ENCODE results near the gene TGOLN2. TPM values are rescaled to one million over a fixed set of nuclear protein-coding genes. Genes with fewer than 3 reads are reported as not detected.
A peak's percentile ranks its signal among the peaks of the same experiment; 100 is the strongest.

TGOLN2 gene
- total and polyA plus RNA-seq, 2 of the 13 experiments (the other 11 are each of a cell fraction or from before 2014, with no cell fraction given) = 99.6 to 155 TPM

DNA sequence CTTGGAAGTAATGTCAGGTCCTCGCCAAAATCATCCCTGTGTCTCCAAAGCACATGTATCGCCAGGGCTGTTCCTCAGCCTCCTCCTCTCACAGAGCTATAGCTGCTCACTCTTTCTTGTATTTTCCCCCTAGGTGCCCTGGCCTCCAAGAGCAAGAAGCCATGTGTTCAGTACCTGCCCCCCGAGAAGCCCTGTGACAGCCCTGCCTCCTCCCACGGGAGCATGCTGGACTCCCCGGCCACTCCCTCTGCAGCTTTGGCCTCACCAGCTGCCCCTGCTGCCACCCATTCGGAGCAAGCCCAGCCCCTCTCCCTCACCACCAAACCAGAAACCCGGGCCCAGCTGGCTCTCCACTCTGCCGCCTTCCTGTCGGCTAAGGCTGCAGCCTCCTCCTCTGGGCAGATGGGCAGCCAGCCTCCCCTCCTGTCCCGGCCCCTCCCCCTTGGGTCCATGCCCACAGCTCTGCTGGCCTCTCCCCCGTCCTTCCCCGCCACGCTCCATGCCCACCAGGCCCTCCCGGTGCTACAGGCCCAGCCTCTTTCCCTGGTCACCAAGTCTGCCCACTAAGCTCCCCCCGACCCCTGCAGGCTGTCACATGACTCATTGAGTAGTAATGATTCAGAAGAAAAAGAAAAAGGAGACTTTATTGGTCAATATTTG lies 18.8 kb downstream of the TGOLN2 start (continued):
- TF ChIP-seq, protein P1, sequence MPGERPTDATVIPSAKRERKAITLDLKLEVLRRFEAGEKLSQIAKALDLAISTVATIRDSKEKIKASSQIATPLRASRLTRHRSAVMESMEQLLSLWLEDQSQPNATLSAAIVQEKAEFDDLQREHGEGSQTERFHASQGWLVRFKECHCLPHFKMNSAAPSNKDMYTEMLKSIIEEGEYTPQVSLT (CRISPR knock-in tag; IDR thresholded peaks at IDR 0.05; ENCODE audit: borderline replicate concordance, low read depth) = no peak
- no peak for TF ChIP-seq ZNF644 (CRISPR knock-in tag; IDR thresholded peaks at IDR 0.05; ENCODE audit: low read depth)
- TF ChIP-seq HMG20B (CRISPR knock-in tag; conservative IDR thresholded peaks at IDR 0.05) = no peak
- no peak for TF ChIP-seq NFE2 (CRISPR knock-in tag; IDR thresholded peaks at IDR 0.05)
- no peak for TF ChIP-seq KAT2B (IDR thresholded peaks at IDR 0.05; ENCODE audit: borderline replicate concordance, low read depth, low read length)
- TF ChIP-seq SMYD3 (CRISPR knock-in tag; IDR thresholded peaks at IDR 0.05) = no peak
- TF ChIP-seq EEA1 (CRISPR knock-in tag; IDR thresholded peaks at IDR 0.05; ENCODE audit: borderline replicate concordance) = no peak
- TF ChIP-seq ZNF577 (CRISPR knock-in tag; IDR thresholded peaks at IDR 0.05; ENCODE audit: borderline replicate concordance, low read depth) = no peak
- no peak for TF ChIP-seq BRD4 (CRISPR knock-in tag; IDR thresholded peaks at IDR 0.05)
- no peak for TF ChIP-seq ZNF660 (CRISPR knock-in tag; IDR thresholded peaks at IDR 0.05; ENCODE audit: borderline replicate concordance, low read depth)
- TF ChIP-seq BORCS8-MEF2B (CRISPR knock-in tag; IDR thresholded peaks at IDR 0.05) = peak; percentile 54; the same call in 1 of the 2 replicates
- peak; percentile 91 for TF ChIP-seq KDM2A (CRISPR knock-in tag; IDR thresholded peaks at IDR 0.05; ENCODE audit: borderline replicate concordance, low read depth)
- no peak for TF ChIP-seq FOXP4 (CRISPR knock-in tag; IDR thresholded peaks at IDR 0.05)
- TF ChIP-seq, protein P2, sequence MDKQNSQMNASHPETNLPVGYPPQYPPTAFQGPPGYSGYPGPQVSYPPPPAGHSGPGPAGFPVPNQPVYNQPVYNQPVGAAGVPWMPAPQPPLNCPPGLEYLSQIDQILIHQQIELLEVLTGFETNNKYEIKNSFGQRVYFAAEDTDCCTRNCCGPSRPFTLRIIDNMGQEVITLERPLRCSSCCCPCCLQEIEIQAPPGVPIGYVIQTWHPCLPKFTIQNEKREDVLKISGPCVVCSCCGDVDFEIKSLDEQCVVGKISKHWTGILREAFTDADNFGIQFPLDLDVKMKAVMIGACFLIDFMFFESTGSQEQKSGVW (CRISPR knock-in tag; IDR thresholded peaks at IDR 0.05; ENCODE audit: borderline replicate concordance) = no peak
- TF ChIP-seq, protein P3, sequence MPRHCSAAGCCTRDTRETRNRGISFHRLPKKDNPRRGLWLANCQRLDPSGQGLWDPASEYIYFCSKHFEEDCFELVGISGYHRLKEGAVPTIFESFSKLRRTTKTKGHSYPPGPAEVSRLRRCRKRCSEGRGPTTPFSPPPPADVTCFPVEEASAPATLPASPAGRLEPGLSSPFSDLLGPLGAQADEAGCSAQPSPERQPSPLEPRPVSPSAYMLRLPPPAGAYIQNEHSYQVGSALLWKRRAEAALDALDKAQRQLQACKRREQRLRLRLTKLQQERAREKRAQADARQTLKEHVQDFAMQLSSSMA (CRISPR knock-in tag; IDR thresholded peaks at IDR 0.05) = no peak
- TF ChIP-seq SOX5 (CRISPR knock-in tag; IDR thresholded peaks at IDR 0.05; ENCODE audit: borderline replicate concordance) = no peak
- TF ChIP-seq, protein P4, sequence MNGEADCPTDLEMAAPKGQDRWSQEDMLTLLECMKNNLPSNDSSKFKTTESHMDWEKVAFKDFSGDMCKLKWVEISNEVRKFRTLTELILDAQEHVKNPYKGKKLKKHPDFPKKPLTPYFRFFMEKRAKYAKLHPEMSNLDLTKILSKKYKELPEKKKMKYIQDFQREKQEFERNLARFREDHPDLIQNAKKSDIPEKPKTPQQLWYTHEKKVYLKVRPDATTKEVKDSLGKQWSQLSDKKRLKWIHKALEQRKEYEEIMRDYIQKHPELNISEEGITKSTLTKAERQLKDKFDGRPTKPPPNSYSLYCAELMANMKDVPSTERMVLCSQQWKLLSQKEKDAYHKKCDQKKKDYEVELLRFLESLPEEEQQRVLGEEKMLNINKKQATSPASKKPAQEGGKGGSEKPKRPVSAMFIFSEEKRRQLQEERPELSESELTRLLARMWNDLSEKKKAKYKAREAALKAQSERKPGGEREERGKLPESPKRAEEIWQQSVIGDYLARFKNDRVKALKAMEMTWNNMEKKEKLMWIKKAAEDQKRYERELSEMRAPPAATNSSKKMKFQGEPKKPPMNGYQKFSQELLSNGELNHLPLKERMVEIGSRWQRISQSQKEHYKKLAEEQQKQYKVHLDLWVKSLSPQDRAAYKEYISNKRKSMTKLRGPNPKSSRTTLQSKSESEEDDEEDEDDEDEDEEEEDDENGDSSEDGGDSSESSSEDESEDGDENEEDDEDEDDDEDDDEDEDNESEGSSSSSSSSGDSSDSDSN (CRISPR knock-in tag; IDR thresholded peaks at IDR 0.05) = peak; percentile 51; the same call in 1 of the 2 replicates
- TF ChIP-seq PHB2 (IDR thresholded peaks at IDR 0.05; ENCODE audit: partially characterized antibody) = no peak
- TF ChIP-seq ZNF572 (CRISPR knock-in tag; IDR thresholded peaks at IDR 0.05) = no peak
- TF ChIP-seq TGIF2 (CRISPR knock-in tag; IDR thresholded peaks at IDR 0.05) = no peak
- peak; percentile 28 for TF ChIP-seq XRCC5 (optimal IDR thresholded peaks at IDR 0.05; ENCODE audit: low read length)
- no peak for TF ChIP-seq ZNF251 (CRISPR knock-in tag; IDR thresholded peaks at IDR 0.05)
- no peak for TF ChIP-seq RBM22 (optimal IDR thresholded peaks at IDR 0.05; ENCODE audit: low read length)
- TF ChIP-seq, protein P5, sequence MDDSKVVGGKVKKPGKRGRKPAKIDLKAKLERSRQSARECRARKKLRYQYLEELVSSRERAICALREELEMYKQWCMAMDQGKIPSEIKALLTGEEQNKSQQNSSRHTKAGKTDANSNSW (CRISPR knock-in tag; IDR thresholded peaks at IDR 0.05; ENCODE audit: borderline replicate concordance) = no peak
- TF ChIP-seq HNRNPK (IDR thresholded peaks at IDR 0.05; ENCODE audit: low read depth, low read length, poor library complexity, severe bottlenecking) = no peak

Data from HepG2 (cell line).